WTC11 (cell line): ENCODE results near the gene BTBD9. TPM values are rescaled to one million over a fixed set of nuclear protein-coding genes. Genes with fewer than 3 reads are reported as not detected.

Experiments used
- ATAC-seq: fragments of 200-7000 bp; cut with Tn5 transposase; 2 replicates; pipeline ENCODE4 v1.10.0; 2021; ENCODE audit warnings: mild to moderate bottlenecking, moderate library complexity
- CTCF ChIA-PET: fragments of 300-600 bp; sonication (Branson Sonifier 250); formaldehyde crosslinking; loops from one replicate; lab custom pipeline; 2021; ENCODE audit warnings: antibody characterized with exemption; lab: Charles Lee
- POLR2A ChIA-PET: fragments of 350-600 bp; sonication (Branson Sonifier 250); formaldehyde crosslinking; loops from one replicate; lab custom pipeline; 2021; ENCODE audit warnings: antibody characterized with exemption; lab: Charles Lee
- DNase-seq: peaks from one replicate; pipeline ENCODE4 v3.0.0; 2021; ENCODE audit warnings: low spot score
- H3K27ac Mint-ChIP-seq: 2 replicates; pipeline ENCODE4 v1.8.0; 2021; ENCODE audit warnings: mixed read lengths
- H3K27me3 Mint-ChIP-seq: 2 replicates; pipeline ENCODE4 v1.8.0; 2021; ENCODE audit warnings: low read depth, mild to moderate bottlenecking, moderate library complexity, mixed read lengths
- H3K36me3 Mint-ChIP-seq: 2 replicates; pipeline ENCODE4 v1.8.0; 2021; ENCODE audit warnings: mixed read lengths
- H3K4me1 Mint-ChIP-seq: 2 replicates; pipeline ENCODE4 v1.8.0; 2022; ENCODE audit warnings: mixed read lengths
- H3K4me3 Mint-ChIP-seq: 2 replicates; pipeline ENCODE4 v1.8.0; 2021; ENCODE audit warnings: mild to moderate bottlenecking, moderate library complexity, mixed read lengths
- H3K9me3 Mint-ChIP-seq: 2 replicates; pipeline ENCODE4 v1.8.0; 2021; ENCODE audit warnings: mixed read lengths
- E2F4 ChIP-seq: sonication (generic); formaldehyde crosslinking; IDR thresholded peaks from 2 replicates; pipeline ENCODE4 v1.8.1; 2022; ENCODE audit warnings: low read depth, mild to moderate bottlenecking, moderate library complexity, missing genetic modification reagents, borderline replicate concordance
- FOXK1 ChIP-seq: sonication (generic); formaldehyde crosslinking; IDR thresholded peaks from 2 replicates; pipeline ENCODE4 v1.8.0; 2022; ENCODE audit warnings: mild to moderate bottlenecking, moderate library complexity, missing genetic modification reagents
- IRF1 ChIP-seq: sonication (generic); formaldehyde crosslinking; IDR thresholded peaks from 2 replicates; pipeline ENCODE4 v1.8.0; 2023; ENCODE audit warnings: missing genetic modification reagents
- MLX ChIP-seq: sonication (generic); formaldehyde crosslinking; IDR thresholded peaks from 2 replicates; pipeline ENCODE4 v1.8.1; 2023; ENCODE audit warnings: mild to moderate bottlenecking, missing genetic modification reagents, moderate library complexity
- NR1H2 ChIP-seq: sonication (generic); formaldehyde crosslinking; IDR thresholded peaks from 2 replicates; pipeline ENCODE4 v1.9.0; 2021; ENCODE audit warnings: mild to moderate bottlenecking, moderate library complexity, missing genetic modification reagents
- PREB ChIP-seq: sonication (generic); formaldehyde crosslinking; IDR thresholded peaks from 2 replicates; pipeline ENCODE4 v1.8.1; 2022; ENCODE audit warnings: mild to moderate bottlenecking, missing genetic modification reagents, moderate library complexity, borderline replicate concordance
- STAT6 ChIP-seq: sonication (generic); formaldehyde crosslinking; conservative IDR thresholded peaks from 2 replicates; pipeline ENCODE4 v1.8.1; 2023; ENCODE audit warnings: mild to moderate bottlenecking, low read depth, missing genetic modification reagents, moderate library complexity
- TP53 ChIP-seq: sonication (generic); formaldehyde crosslinking; IDR thresholded peaks from 2 replicates; pipeline ENCODE4 v1.8.1; 2023; ENCODE audit warnings: mild to moderate bottlenecking, missing genetic modification reagents
- ZBTB43 ChIP-seq: sonication (generic); formaldehyde crosslinking; IDR thresholded peaks from 2 replicates; pipeline ENCODE4 v1.8.1; 2023; ENCODE audit warnings: mild to moderate bottlenecking, missing genetic modification reagents
- ZNF219 ChIP-seq: sonication (generic); formaldehyde crosslinking; IDR thresholded peaks from 2 replicates; pipeline ENCODE4 v1.8.0; 2023; ENCODE audit warnings: missing genetic modification reagents, mild to moderate bottlenecking, borderline replicate concordance
- ZNF263 ChIP-seq: sonication (generic); formaldehyde crosslinking; IDR thresholded peaks from 2 replicates; pipeline ENCODE4 v1.8.1; 2022; ENCODE audit warnings: low read depth, mild to moderate bottlenecking, moderate library complexity, missing genetic modification reagents
- ZNF423 ChIP-seq: fragments of 250-450 bp; sonication (Bioruptor Pico); IDR thresholded peaks from 2 replicates; pipeline ENCODE4 v2.1.2; 2022; ENCODE audit warnings: mild to moderate bottlenecking, moderate library complexity
- ZNF425 ChIP-seq: fragments of 250-450 bp; sonication (Bioruptor Pico); conservative IDR thresholded peaks from 2 replicates; pipeline ENCODE4 v1.9.0; 2021; ENCODE audit warnings: mild to moderate bottlenecking
- ZNF532 ChIP-seq: fragments of 250-450 bp; sonication (Bioruptor Pico); IDR thresholded peaks from 2 replicates; pipeline ENCODE4 v1.9.0; 2021; ENCODE audit warnings: mild to moderate bottlenecking, borderline replicate concordance
- total RNA-seq: library from RNA; stranded (reverse); gene quantifications from 3 replicates; pipeline ENCODE4 v1.2.3, GENCODE V29; 2021

Gene BTBD9
- total RNA-seq, 1 experiment from 2014 or later, result 4.2 TPM

- no peak for TF ChIP-seq PREB (CRISPR knock-in tag)
- no peak for TF ChIP-seq NR1H2 (CRISPR knock-in tag)
- no peak for TF ChIP-seq STAT6 (CRISPR knock-in tag)
- TF ChIP-seq TP53, result no peak
- TF ChIP-seq ZNF532 (CRISPR knock-in tag), result no peak
Observed at GRCh38 chr6:38508894-38509293, 130.8 kb downstream of the BTBD9 start (continued).

GRCh38 chr6:38508286-38508685, 131.4 kb downstream of the BTBD9 start:
- no peak overlapping the region for H3K4me3 Mint-ChIP-seq
- ChIA-PET POLR2A (no interaction called here), CTCF (interaction anchor here (1.5 kb wide), 1 partner anchor 62 kb away, joined by 5 read pairs; no protein-coding TSS in a partner anchor)
- DNase-seq (no peak), ATAC-seq (no peak)
- TF ChIP-seq ZNF219 (CRISPR knock-in tag), result no peak
- no peak for TF ChIP-seq MLX
- no peak for TF ChIP-seq TP53
- no peak for TF ChIP-seq ZNF425 (CRISPR knock-in tag)
- no peak for TF ChIP-seq ZBTB43
- no peak for TF ChIP-seq FOXK1
- no peak for TF ChIP-seq ZNF423 (CRISPR knock-in tag)
- no peak for TF ChIP-seq IRF1 (CRISPR knock-in tag)
- no peak for TF ChIP-seq E2F4 (CRISPR knock-in tag)
- no peak for TF ChIP-seq ZNF263 (CRISPR knock-in tag)
- H3K9me3 Mint-ChIP-seq, result no peaks in the 10 kb centered on the region
- no peaks in the 10 kb centered on the region; the same call in 1 of the 2 replicates for H3K4me1 Mint-ChIP-seq
- H3K36me3 Mint-ChIP-seq, result no peaks in the 10 kb centered on the region
- H3K27ac Mint-ChIP-seq, result no peak overlapping the region
- no peaks in the 10 kb centered on the region for H3K27me3 Mint-ChIP-seq
